ENCODE data around the gene SHMT1.

The SHMT1 gene

DNA sequence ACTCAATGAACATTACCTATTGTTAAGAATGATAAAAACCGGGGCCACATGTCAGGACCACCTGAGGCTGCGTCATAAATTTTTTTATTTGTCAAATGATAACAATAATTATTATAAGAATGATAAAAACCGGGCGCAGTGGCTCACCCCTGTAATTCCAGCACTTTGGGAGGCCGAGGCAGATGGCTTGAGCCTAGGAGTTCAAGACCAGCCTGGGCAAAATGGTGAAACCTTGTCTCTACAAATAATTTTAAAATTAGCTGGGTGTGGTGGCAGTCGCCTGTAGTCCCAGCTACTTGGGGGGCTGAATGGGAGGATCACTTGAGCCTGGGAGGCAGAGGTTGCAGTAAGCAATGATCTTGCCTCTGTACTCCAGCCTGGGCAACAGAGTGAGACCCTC, 816 bp upstream of the SHMT1 start:
- ATAC-seq, result no peak
- no peak for TF ChIP-seq ISL1 (CRISPR knock-in tag; IDR thresholded peaks at IDR 0.05)
- TF ChIP-seq, protein P1, sequence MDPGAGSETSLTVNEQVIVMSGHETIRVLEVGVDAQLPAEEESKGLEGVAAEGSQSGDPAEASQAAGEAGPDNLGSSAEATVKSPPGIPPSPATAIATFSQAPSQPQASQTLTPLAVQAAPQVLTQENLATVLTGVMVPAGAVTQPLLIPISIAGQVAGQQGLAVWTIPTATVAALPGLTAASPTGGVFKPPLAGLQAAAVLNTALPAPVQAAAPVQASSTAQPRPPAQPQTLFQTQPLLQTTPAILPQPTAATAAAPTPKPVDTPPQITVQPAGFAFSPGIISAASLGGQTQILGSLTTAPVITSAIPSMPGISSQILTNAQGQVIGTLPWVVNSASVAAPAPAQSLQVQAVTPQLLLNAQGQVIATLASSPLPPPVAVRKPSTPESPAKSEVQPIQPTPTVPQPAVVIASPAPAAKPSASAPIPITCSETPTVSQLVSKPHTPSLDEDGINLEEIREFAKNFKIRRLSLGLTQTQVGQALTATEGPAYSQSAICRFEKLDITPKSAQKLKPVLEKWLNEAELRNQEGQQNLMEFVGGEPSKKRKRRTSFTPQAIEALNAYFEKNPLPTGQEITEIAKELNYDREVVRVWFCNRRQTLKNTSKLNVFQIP (CRISPR knock-in tag; IDR thresholded peaks at IDR 0.05; ENCODE audit: borderline replicate concordance, low read depth), result no peak
- TF ChIP-seq ESRRG (CRISPR knock-in tag; IDR thresholded peaks at IDR 0.05), result no peak
- TF ChIP-seq ZNF8 (CRISPR knock-in tag; IDR thresholded peaks at IDR 0.05), result no peak
- no peak for TF ChIP-seq CSDC2 (CRISPR knock-in tag; IDR thresholded peaks at IDR 0.05)
- no peak for TF ChIP-seq ZNF70 (CRISPR knock-in tag; IDR thresholded peaks at IDR 0.05)
- no peak for TF ChIP-seq ZFP3 (CRISPR knock-in tag; IDR thresholded peaks at IDR 0.05)
- TF ChIP-seq OSR1 (CRISPR knock-in tag; IDR thresholded peaks at IDR 0.05), result no peak
- no peak for TF ChIP-seq ZFP30 (CRISPR knock-in tag; IDR thresholded peaks at IDR 0.05)
- no peak for TF ChIP-seq SNAI2 (CRISPR knock-in tag; IDR thresholded peaks at IDR 0.05)

DNA sequence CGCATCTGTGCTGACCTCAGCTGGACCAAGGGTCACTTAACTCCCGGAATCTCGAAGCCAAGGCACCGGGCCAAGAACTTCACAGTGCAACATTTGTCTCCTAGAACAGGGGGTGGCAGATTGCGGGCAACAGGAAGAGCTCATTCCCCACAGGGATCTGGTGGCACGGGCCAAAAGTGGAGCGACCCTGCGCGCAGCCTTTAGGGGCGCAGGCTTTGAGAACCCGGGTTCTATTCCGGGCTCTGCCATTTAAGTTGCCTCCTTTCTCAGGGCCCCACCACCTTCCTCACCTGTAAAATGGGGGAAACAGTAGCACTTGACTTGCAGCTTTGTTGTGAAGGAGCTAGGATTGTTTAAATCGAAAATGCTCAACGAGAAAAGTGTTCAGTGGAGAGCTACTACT, 651 bp downstream of the SHMT1 start:
- TF ChIP-seq SNAI2 (CRISPR knock-in tag; IDR thresholded peaks at IDR 0.05) (no peak), ZNF565 (CRISPR knock-in tag; conservative IDR thresholded peaks at IDR 0.05; ENCODE audit: low read depth) (no peak)
- ATAC-seq, result peak; percentile 30

DNA sequence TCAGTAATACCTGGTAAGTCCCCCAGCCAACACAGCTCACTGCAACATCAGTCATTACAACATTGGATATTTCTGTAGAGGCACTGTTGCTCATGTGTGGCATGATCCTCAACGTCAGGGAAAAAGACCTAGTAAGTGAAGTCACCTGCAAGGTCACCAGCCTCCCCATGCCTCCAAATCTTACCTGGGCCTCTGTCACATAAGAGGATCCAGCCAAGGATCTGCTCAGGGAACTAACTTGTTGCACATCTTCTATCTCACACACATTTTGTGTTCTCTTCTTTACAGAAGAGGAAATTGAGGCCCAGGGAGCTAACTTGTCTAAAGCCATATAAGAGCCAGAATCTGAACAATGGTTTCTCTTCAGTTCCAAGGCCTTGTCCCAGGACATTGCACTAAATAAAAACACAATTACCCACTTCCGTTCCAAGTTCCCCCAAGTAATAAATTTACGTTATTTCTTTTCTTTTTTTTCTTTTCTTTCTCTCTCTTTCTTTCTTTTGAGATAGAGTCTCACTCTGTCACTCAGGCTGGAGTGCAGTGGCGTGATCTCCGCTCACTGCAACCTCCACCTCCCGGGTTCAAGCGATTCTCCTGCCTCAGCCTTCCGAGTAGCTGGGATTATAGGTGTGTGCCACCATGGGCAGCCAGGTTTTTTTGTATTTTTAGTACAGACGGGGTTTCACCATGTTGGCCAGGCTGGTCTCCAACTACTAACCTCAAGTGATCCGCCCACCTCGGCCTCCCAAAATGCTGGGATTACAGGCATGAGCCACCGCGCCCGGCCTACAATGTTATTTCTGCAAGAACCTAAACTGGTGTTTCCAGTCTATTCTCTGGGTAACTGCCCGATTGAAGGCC, 1.3 kb downstream of the SHMT1 start:
- TF ChIP-seq, protein P2, sequence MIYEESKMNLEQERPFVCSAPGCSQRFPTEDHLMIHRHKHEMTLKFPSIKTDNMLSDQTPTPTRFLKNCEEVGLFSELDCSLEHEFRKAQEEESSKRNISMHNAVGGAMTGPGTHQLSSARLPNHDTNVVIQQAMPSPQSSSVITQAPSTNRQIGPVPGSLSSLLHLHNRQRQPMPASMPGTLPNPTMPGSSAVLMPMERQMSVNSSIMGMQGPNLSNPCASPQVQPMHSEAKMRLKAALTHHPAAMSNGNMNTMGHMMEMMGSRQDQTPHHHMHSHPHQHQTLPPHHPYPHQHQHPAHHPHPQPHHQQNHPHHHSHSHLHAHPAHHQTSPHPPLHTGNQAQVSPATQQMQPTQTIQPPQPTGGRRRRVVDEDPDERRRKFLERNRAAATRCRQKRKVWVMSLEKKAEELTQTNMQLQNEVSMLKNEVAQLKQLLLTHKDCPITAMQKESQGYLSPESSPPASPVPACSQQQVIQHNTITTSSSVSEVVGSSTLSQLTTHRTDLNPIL (CRISPR knock-in tag; IDR thresholded peaks at IDR 0.05; ENCODE audit: low read depth), result no peak
- no peak for TF ChIP-seq ZNF8 (CRISPR knock-in tag; IDR thresholded peaks at IDR 0.05)
- TF ChIP-seq OSR1 (CRISPR knock-in tag; IDR thresholded peaks at IDR 0.05), result no peak
- no peak for ATAC-seq

DNA sequence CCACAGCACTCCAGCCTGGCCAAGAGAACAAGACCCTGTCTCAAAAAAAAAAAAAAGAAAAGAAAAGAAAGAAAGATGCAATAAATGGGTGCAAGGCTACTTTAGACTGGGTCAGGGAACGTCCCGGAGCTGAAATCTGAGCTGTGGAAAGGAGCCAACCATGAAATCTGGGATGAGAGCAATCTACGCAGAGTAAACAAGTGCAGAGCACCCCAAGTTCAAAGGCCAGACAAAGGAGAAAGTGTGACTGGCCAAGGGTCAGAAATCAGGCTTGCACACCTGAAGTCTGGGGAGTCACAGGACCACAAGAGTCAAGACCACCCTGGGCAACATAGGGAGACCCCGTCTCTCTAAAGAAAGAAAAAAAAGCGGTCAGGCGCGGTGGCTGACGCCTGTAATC, 2.8 kb downstream of the SHMT1 start:
- TF ChIP-seq TOX (CRISPR knock-in tag; IDR thresholded peaks at IDR 0.05; ENCODE audit: borderline replicate concordance), result no peak
- TF ChIP-seq, protein P3, sequence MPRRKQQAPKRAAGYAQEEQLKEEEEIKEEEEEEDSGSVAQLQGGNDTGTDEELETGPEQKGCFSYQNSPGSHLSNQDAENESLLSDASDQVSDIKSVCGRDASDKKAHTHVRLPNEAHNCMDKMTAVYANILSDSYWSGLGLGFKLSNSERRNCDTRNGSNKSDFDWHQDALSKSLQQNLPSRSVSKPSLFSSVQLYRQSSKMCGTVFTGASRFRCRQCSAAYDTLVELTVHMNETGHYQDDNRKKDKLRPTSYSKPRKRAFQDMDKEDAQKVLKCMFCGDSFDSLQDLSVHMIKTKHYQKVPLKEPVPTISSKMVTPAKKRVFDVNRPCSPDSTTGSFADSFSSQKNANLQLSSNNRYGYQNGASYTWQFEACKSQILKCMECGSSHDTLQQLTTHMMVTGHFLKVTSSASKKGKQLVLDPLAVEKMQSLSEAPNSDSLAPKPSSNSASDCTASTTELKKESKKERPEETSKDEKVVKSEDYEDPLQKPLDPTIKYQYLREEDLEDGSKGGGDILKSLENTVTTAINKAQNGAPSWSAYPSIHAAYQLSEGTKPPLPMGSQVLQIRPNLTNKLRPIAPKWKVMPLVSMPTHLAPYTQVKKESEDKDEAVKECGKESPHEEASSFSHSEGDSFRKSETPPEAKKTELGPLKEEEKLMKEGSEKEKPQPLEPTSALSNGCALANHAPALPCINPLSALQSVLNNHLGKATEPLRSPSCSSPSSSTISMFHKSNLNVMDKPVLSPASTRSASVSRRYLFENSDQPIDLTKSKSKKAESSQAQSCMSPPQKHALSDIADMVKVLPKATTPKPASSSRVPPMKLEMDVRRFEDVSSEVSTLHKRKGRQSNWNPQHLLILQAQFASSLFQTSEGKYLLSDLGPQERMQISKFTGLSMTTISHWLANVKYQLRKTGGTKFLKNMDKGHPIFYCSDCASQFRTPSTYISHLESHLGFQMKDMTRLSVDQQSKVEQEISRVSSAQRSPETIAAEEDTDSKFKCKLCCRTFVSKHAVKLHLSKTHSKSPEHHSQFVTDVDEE (CRISPR knock-in tag; IDR thresholded peaks at IDR 0.05), result no peak
- TF ChIP-seq SNAI2 (CRISPR knock-in tag; IDR thresholded peaks at IDR 0.05), result no peak
- TF ChIP-seq, protein P1 (CRISPR knock-in tag; IDR thresholded peaks at IDR 0.05; ENCODE audit: borderline replicate concordance, low read depth), result no peak
- TF ChIP-seq ARNTL (CRISPR knock-in tag; IDR thresholded peaks at IDR 0.05; ENCODE audit: borderline replicate concordance, low read depth), result no peak
- no peak for TF ChIP-seq RARB (CRISPR knock-in tag; IDR thresholded peaks at IDR 0.05)
- no peak for TF ChIP-seq ISL1 (CRISPR knock-in tag; IDR thresholded peaks at IDR 0.05)
- no peak for TF ChIP-seq TCF4 (CRISPR knock-in tag; IDR thresholded peaks at IDR 0.05; ENCODE audit: borderline replicate concordance)
- no peak for TF ChIP-seq CSDC2 (CRISPR knock-in tag; IDR thresholded peaks at IDR 0.05)
- TF ChIP-seq, protein P2 (CRISPR knock-in tag; IDR thresholded peaks at IDR 0.05; ENCODE audit: low read depth), result no peak
- TF ChIP-seq ZNF565 (CRISPR knock-in tag; conservative IDR thresholded peaks at IDR 0.05; ENCODE audit: low read depth), result no peak
- no peak for TF ChIP-seq ZNF70 (CRISPR knock-in tag; IDR thresholded peaks at IDR 0.05)
- no peak for ATAC-seq

All from SK-N-SH treated with all-trans-retinoic acid at 6 μM for 48 hours (cell line).